PC-9 (cell line): ENCODE results near the gene SERPIND1. TPM values are rescaled to one million over a fixed set of nuclear protein-coding genes. Genes with fewer than 3 reads are reported as not detected.
"Not testable (repeated sequence)": the region's sequence is repeated elsewhere in the genome, so short reads cannot be mapped to it uniquely, and the experiment has no call there.

Source experiments
- BruUV-seq: library from RNA; stranded (reverse); fragments of 400-500 nt; replicated peaks from 2 replicates; lab custom pipeline; 2021; lab: Mats Ljungman, UMichigan
- CTCF ChIA-PET: fragments of 300-600 bp; sonication (Branson Sonifier 250); formaldehyde crosslinking; loops from one replicate; lab custom pipeline; 2022; ENCODE audit warnings: antibody characterized with exemption; lab: Charles Lee
- POLR2A ChIA-PET: fragments of 300-600 bp; sonication (Branson Sonifier 250); formaldehyde crosslinking; loops from one replicate; lab custom pipeline; 2022; ENCODE audit warnings: antibody characterized with exemption; ENCODE audit not compliant: unreplicated experiment; lab: Charles Lee
- DNase-seq, 2 experiments: peaks; one replicate each; pipeline versions ENCODE4 v3.0.0 to v3.0.0-alpha.2; 2015 to 2022; ENCODE audit warnings: mixed read lengths in 1 of 2
- H2AFZ ChIP-seq: fragments of 200-600 bp; sonication (generic); 2 replicates; pipeline ENCODE4 v1.8.1; 2017; ENCODE audit warnings: antibody characterized with exemption
- H3F3A ChIP-seq: fragments of 200-600 bp; sonication (generic); 2 replicates; pipeline ENCODE4 v1.8.1; 2017; ENCODE audit warnings: antibody characterized with exemption, mild to moderate bottlenecking, low read depth; ENCODE audit not compliant: insufficient read depth
- H3K27ac ChIP-seq: fragments of 200-600 bp; sonication (generic); 2 replicates; pipeline ENCODE4 v1.6.1; 2016; ENCODE audit warnings: mixed run types
- H3K27me3 ChIP-seq: fragments of 200-600 bp; sonication (generic); 2 replicates; pipeline ENCODE4 v1.6.1; 2016; ENCODE audit warnings: low read depth, mixed run types; ENCODE audit not compliant: insufficient read depth
- H3K36me3 ChIP-seq: fragments of 200-600 bp; sonication (generic); 2 replicates; pipeline ENCODE4 v1.6.1; 2016; ENCODE audit warnings: low read depth, mixed run types
- H3K4me1 ChIP-seq: fragments of 200-600 bp; sonication (generic); replicated peaks from 2 replicates; pipeline ENCODE4 v1.6.1; 2016; ENCODE audit warnings: mixed run types; ENCODE audit not compliant: insufficient read depth
- H3K4me2 ChIP-seq: fragments of 200-600 bp; sonication (generic); 2 replicates; pipeline ENCODE4 v1.6.1; 2017; ENCODE audit warnings: mixed run types
- H3K4me3 ChIP-seq: fragments of 200-600 bp; sonication (generic); 2 replicates; pipeline ENCODE4 v1.6.1; 2016; ENCODE audit warnings: mixed run types
- H3K79me2 ChIP-seq: fragments of 200-600 bp; sonication (generic); 2 replicates; pipeline ENCODE4 v1.6.1; 2017; ENCODE audit warnings: low read depth, mixed run types
- H3K9me2 ChIP-seq: fragments of 200-600 bp; sonication (generic); 2 replicates; pipeline ENCODE4 v1.8.1; 2017; ENCODE audit warnings: mild to moderate bottlenecking; ENCODE audit not compliant: insufficient read depth
- H3K9me3 ChIP-seq: fragments of 200-600 bp; sonication (generic); 2 replicates; pipeline ENCODE4 v1.8.1; 2016; ENCODE audit warnings: low read depth; ENCODE audit not compliant: insufficient read depth
- H4K20me1 ChIP-seq: fragments of 200-600 bp; sonication (generic); 2 replicates; pipeline ENCODE4 v1.8.1; 2017; ENCODE audit not compliant: insufficient read depth
- CTCF ChIP-seq: fragments of 200-600 bp; sonication (generic); conservative IDR thresholded peaks from 2 replicates; pipeline ENCODE4 v1.6.1; 2017; ENCODE audit warnings: mixed run types, antibody characterized with exemption, mild to moderate bottlenecking, moderate library complexity
- EZH2 ChIP-seq: fragments of 200-600 bp; sonication (generic); IDR thresholded peaks from 2 replicates; pipeline ENCODE4 v1.8.0; 2017; ENCODE audit warnings: antibody characterized with exemption, low read depth
- intact Hi-C: fragments of 100-400 bp; cut with micrococcal nuclease; formaldehyde crosslinking; loops from one replicate; pipeline ENCODE4 v1.10.0; 2022; ENCODE audit not compliant: unreplicated experiment
- total RNA-seq: library from RNA; stranded (reverse); gene quantifications from 2 replicates; pipeline ENCODE4 v1.2.3, GENCODE V29; 2021

The SERPIND1 gene
- total RNA-seq, 1 experiment from 2014 or later: not detected

- BruUV-seq, DNase-seq, POLR2A ChIA-PET: not testable (repeated sequence)
Measured at GRCh38 chr22:20735356-20736162, 38.4 kb upstream of the SERPIND1 start.

GRCh38 chr22:20736891-20737290, 37.0 kb upstream of the SERPIND1 start:
- H3K4me2 ChIP-seq, H3K4me1 ChIP-seq, BruUV-seq, H3F3A ChIP-seq, H3K27ac ChIP-seq, intact Hi-C loops, H2AFZ ChIP-seq, DNase-seq, H3K27me3 ChIP-seq, H3K9me2 ChIP-seq, H3K9me3 ChIP-seq, H3K4me3 ChIP-seq, H3K36me3 ChIP-seq, CTCF ChIA-PET, POLR2A ChIA-PET, H4K20me1 ChIP-seq, H3K79me2 ChIP-seq: not testable (repeated sequence)

More at GRCh38 chr22:20735356-20736162, 38.4 kb upstream of the SERPIND1 start:
- H3K27ac ChIP-seq, H3K79me2 ChIP-seq, intact Hi-C loops, H3K4me1 ChIP-seq, H4K20me1 ChIP-seq, H3F3A ChIP-seq, H3K9me2 ChIP-seq, H3K36me3 ChIP-seq, CTCF ChIA-PET, H3K4me2 ChIP-seq, H3K27me3 ChIP-seq, H2AFZ ChIP-seq, H3K4me3 ChIP-seq, H3K9me3 ChIP-seq: not testable (repeated sequence)

GRCh38 chr22:20738394-20739089, 35.4 kb upstream of the SERPIND1 start:
- H3K36me3 ChIP-seq: no peaks in the 10 kb centered on the region
- no peak for DNase-seq
- H3K27ac ChIP-seq: no peak overlapping the region
- TF ChIP-seq EZH2 (no peak), CTCF (no peak)
- no peaks in the 10 kb centered on the region for H3K79me2 ChIP-seq
- BruUV-seq: no TSS peak
- H3K4me1 ChIP-seq: no peaks in the 10 kb centered on the region
- no peak overlapping the region for H3K4me3 ChIP-seq
- 0 out of 2 replicates have a peak, but pooled peaks cover 3% of the 10 kb centered on the region for H3K9me3 ChIP-seq
- CTCF ChIA-PET: no interaction called here
- no peak overlapping the region for H2AFZ ChIP-seq
- no peaks in the 10 kb centered on the region for H3K9me2 ChIP-seq
- H3K4me2 ChIP-seq: no peak overlapping the region
- no peaks in the 10 kb centered on the region for H3K27me3 ChIP-seq
- intact Hi-C loops: no loop called here
- POLR2A ChIA-PET: no interaction called here
- no peaks in the 10 kb centered on the region for H4K20me1 ChIP-seq
- no peaks in the 10 kb centered on the region for H3F3A ChIP-seq

- Histone ChIP-seq H3K9me3 (0 out of 2 replicates have a peak, but pooled peaks cover 3% of the 10 kb centered on the region), H3K79me2 (no peaks in the 10 kb centered on the region), H3K27ac (no peak overlapping the region), H3K36me3 (no peaks in the 10 kb centered on the region), H3K4me3 (no peak overlapping the region), H2AFZ (no peak overlapping the region), H3K9me2 (no peaks in the 10 kb centered on the region), H3K4me1 (no peaks in the 10 kb centered on the region), H3K4me2 (no peak overlapping the region), H3F3A (no peaks in the 10 kb centered on the region), H3K27me3 (no peaks in the 10 kb centered on the region), H4K20me1 (no peaks in the 10 kb centered on the region)
- intact Hi-C loops: no loop called here
- no TSS peak for BruUV-seq
- ChIA-PET CTCF (interaction anchor here (0.6 kb wide), 1 partner anchor 125 kb away, joined by 5 read pairs; no protein-coding TSS in a partner anchor), POLR2A (no interaction called here)
- DNase-seq: no peak
- TF ChIP-seq CTCF (no peak), EZH2 (no peak)
Measured at GRCh38 chr22:20740222-20740951, 33.5 kb upstream of the SERPIND1 start.
